Choroid plexus epithelial cell (primary cell): ENCODE results near the gene IL1R2.

Experiments used
- DNase-seq: peaks from one replicate; pipeline ENCODE4 v3.0.0-alpha.2; 2010; ENCODE audit warnings: low read depth
- H3K4me3 ChIP-seq: 2 replicates; pipeline ENCODE4 v1.5.1; 2011; ENCODE audit warnings: low read depth, mild to moderate bottlenecking, control low read depth, low read length, moderate library complexity
- CTCF ChIP-seq: conservative IDR thresholded peaks from 2 replicates; pipeline ENCODE4 v1.5.1; 2011; ENCODE audit warnings: low read depth, mild to moderate bottlenecking, control low read depth, inconsistent platforms, low read length, moderate library complexity

IL1R2 gene

GRCh38 chr2:101972621-101973434 lies 18.9 kb upstream of the IL1R2 start:
- TF ChIP-seq CTCF = no peak
- H3K4me3 ChIP-seq = no peak overlapping the region
- DNase-seq = peak; percentile 97

- H3K4me3 ChIP-seq = no peak overlapping the region
- no peak for TF ChIP-seq CTCF
- DNase-seq = peak; percentile 49
Observed at GRCh38 chr2:101974663-101975062, 17.1 kb upstream of the IL1R2 start.

- no peak for DNase-seq
- no peak for TF ChIP-seq CTCF
- H3K4me3 ChIP-seq = no peak overlapping the region
Observed at GRCh38 chr2:101975171-101975870, 16.4 kb upstream of the IL1R2 start.

- no peak overlapping the region for H3K4me3 ChIP-seq
- no peak for DNase-seq
- no peak for TF ChIP-seq CTCF
Observed at GRCh38 chr2:101976891-101977290, 14.9 kb upstream of the IL1R2 start.

- DNase-seq = no peak
- H3K4me3 ChIP-seq = no peak overlapping the region
- no peak for TF ChIP-seq CTCF
Observed at GRCh38 chr2:101980368-101980767, 11.4 kb upstream of the IL1R2 start.

GRCh38 chr2:101981066-101981465 lies 10.7 kb upstream of the IL1R2 start:
- no peak for TF ChIP-seq CTCF
- DNase-seq = no peak
- no peak overlapping the region for H3K4me3 ChIP-seq
